OCI-LY1 (cell line): ENCODE results near the gene IGF2R.
"Not testable (repeated sequence)": the region's sequence is repeated elsewhere in the genome, so short reads cannot be mapped to it uniquely, and the experiment has no call there.

Source experiments
- H2AFZ ChIP-seq: fragments of 200-600 bp; sonication (generic), shearing (Covaris generic); 2 replicates; pipeline ENCODE4 v1.6.0; 2014; ENCODE audit warnings: antibody characterized with exemption, mild to moderate bottlenecking, low read length
- H3F3A ChIP-seq: fragments of 200-600 bp; sonication (generic), shearing (Covaris generic); 2 replicates; pipeline ENCODE4 v1.6.0; 2014; ENCODE audit warnings: mild to moderate bottlenecking, antibody characterized with exemption, low read length, moderate library complexity; ENCODE audit not compliant: insufficient read depth
- H3K27ac ChIP-seq: fragments of 200-600 bp; sonication (generic); 2 replicates; pipeline ENCODE4 v1.5.1; 2014; ENCODE audit warnings: low read length, mixed run types, mild to moderate bottlenecking, low read depth; ENCODE audit not compliant: poor library complexity, severe bottlenecking
- H3K27me3 ChIP-seq: fragments of 200-600 bp; sonication (generic); 2 replicates; pipeline ENCODE4 v1.6.0; 2014; ENCODE audit warnings: antibody characterized with exemption, mild to moderate bottlenecking, low read length, moderate library complexity; ENCODE audit not compliant: insufficient read depth
- H3K36me3 ChIP-seq: fragments of 200-600 bp; sonication (generic); 2 replicates; pipeline ENCODE4 v1.6.1; 2014; ENCODE audit warnings: mild to moderate bottlenecking, antibody characterized with exemption, low read length, moderate library complexity, mixed read lengths; ENCODE audit not compliant: insufficient read depth
- H3K4me1 ChIP-seq: fragments of 200-600 bp; sonication (generic); 2 replicates; pipeline ENCODE4 v1.5.1; 2014; ENCODE audit warnings: mild to moderate bottlenecking, low read length, moderate library complexity; ENCODE audit not compliant: insufficient read depth, severe bottlenecking
- H3K4me2 ChIP-seq: fragments of 200-600 bp; sonication (generic), shearing (Covaris generic); 2 replicates; pipeline ENCODE4 v1.6.1; 2014; ENCODE audit warnings: low read length
- H3K4me3 ChIP-seq: fragments of 200-600 bp; sonication (generic); 2 replicates; pipeline ENCODE4 v1.5.1; 2014; ENCODE audit warnings: low read length, low read depth, mild to moderate bottlenecking, mixed read lengths; ENCODE audit not compliant: poor library complexity, severe bottlenecking
- H3K79me2 ChIP-seq: fragments of 200-600 bp; shearing (Covaris generic); 2 replicates; pipeline ENCODE4 v1.6.1; 2016; ENCODE audit warnings: mixed run types, low read length, mixed read lengths; ENCODE audit not compliant: insufficient read depth
- H3K9ac ChIP-seq: fragments of 200-600 bp; sonication (generic), shearing (Covaris generic); 2 replicates; pipeline ENCODE4 v1.6.1; 2014; ENCODE audit warnings: mild to moderate bottlenecking, low read length, mixed read lengths
- H3K9me2 ChIP-seq: fragments of 200-600 bp; sonication (generic), shearing (Covaris generic); 2 replicates; pipeline ENCODE4 v1.6.1; 2014; ENCODE audit warnings: low read depth, mild to moderate bottlenecking, low read length, mixed read lengths
- H3K9me3 ChIP-seq: fragments of 200-600 bp; shearing (Covaris generic); 2 replicates; pipeline ENCODE4 v1.6.1; 2014; ENCODE audit warnings: low read length, mixed read lengths
- H4K20me1 ChIP-seq: fragments of 200-600 bp; sonication (generic), shearing (Covaris generic); 2 replicates; pipeline ENCODE4 v1.6.0; 2016; ENCODE audit warnings: mild to moderate bottlenecking, low read length; ENCODE audit not compliant: insufficient read depth
- EZH2 ChIP-seq: fragments of 200-600 bp; sonication (generic), shearing (Covaris generic); IDR thresholded peaks from 2 replicates; pipeline ENCODE4 v1.8.0; 2017; ENCODE audit warnings: borderline replicate concordance, mixed run types, mild to moderate bottlenecking, antibody characterized with exemption, low read length, moderate library complexity, mixed read lengths
- TF ChIP-seq, protein P1 (sequence below): fragments of 200-600 bp; sonication (generic), shearing (Covaris generic); IDR thresholded peaks from 2 replicates; pipeline ENCODE4 v1.5.1; 2017; ENCODE audit warnings: mild to moderate bottlenecking, antibody characterized with exemption, low read length, moderate library complexity, mixed read lengths

Gene IGF2R

GRCh38 chr6:159966981-159967380 lies 1.9 kb upstream of the IGF2R start:
- no peak overlapping the region for H3K9ac ChIP-seq
- no peaks in the 10 kb centered on the region for H3K36me3 ChIP-seq
- TF ChIP-seq EZH2: no peak
- TF ChIP-seq, protein P1, sequence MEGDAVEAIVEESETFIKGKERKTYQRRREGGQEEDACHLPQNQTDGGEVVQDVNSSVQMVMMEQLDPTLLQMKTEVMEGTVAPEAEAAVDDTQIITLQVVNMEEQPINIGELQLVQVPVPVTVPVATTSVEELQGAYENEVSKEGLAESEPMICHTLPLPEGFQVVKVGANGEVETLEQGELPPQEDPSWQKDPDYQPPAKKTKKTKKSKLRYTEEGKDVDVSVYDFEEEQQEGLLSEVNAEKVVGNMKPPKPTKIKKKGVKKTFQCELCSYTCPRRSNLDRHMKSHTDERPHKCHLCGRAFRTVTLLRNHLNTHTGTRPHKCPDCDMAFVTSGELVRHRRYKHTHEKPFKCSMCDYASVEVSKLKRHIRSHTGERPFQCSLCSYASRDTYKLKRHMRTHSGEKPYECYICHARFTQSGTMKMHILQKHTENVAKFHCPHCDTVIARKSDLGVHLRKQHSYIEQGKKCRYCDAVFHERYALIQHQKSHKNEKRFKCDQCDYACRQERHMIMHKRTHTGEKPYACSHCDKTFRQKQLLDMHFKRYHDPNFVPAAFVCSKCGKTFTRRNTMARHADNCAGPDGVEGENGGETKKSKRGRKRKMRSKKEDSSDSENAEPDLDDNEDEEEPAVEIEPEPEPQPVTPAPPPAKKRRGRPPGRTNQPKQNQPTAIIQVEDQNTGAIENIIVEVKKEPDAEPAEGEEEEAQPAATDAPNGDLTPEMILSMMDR: no peak
- peaks cover 17% of the 10 kb centered on the region for H3K4me1 ChIP-seq
- no peaks in the 10 kb centered on the region for H4K20me1 ChIP-seq
- H3K4me2 ChIP-seq: no peak overlapping the region
- no peaks in the 10 kb centered on the region for H3K9me2 ChIP-seq
- no peaks in the 10 kb centered on the region for H3F3A ChIP-seq
- no peak overlapping the region for H3K4me3 ChIP-seq
- no peak overlapping the region for H2AFZ ChIP-seq
- no peaks in the 10 kb centered on the region for H3K9me3 ChIP-seq
- no peaks in the 10 kb centered on the region for H3K79me2 ChIP-seq
- no peaks in the 10 kb centered on the region for H3K27me3 ChIP-seq
- no peak overlapping the region for H3K27ac ChIP-seq

DNA sequence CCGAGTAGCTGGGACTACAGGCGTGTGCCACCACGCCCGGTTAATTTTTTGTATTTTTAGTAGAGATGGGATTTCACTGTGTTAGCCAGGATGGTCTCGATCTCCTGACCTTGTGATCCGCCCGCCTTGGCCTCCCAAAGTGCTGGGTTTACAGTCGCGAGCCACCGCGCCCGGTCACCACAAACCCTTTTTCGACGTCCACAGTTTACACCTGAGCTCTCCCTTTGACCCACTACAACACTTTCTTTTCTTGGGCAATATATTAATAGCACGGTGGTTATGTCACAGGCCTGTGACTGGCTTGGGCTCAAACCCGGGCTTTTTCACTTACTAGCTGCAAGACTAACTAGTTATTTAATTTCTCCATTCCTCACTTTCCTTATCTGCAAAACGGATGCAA lies 1.3 kb upstream of the IGF2R start:
- H3K79me2 ChIP-seq, H3K4me2 ChIP-seq, H3K9me2 ChIP-seq, H3K27me3 ChIP-seq, H3K9ac ChIP-seq, H3K27ac ChIP-seq, H4K20me1 ChIP-seq, H3K36me3 ChIP-seq, H3K9me3 ChIP-seq, H2AFZ ChIP-seq, H3K4me3 ChIP-seq, H3F3A ChIP-seq: not testable (repeated sequence)
- peaks cover 17% of the 10 kb centered on the region for H3K4me1 ChIP-seq

GRCh38 chr6:159969204-159969912 lies 476 bp downstream of the IGF2R start:
- Histone ChIP-seq H3K27me3 (no peaks in the 10 kb centered on the region), H3K27ac (no peak overlapping the region), H3K9me2 (no peaks in the 10 kb centered on the region), H3K79me2 (no peaks in the 10 kb centered on the region), H2AFZ (no peak overlapping the region), H3F3A (no peaks in the 10 kb centered on the region), H3K4me2 (peak overlapping the region; percentile 84), H3K9ac (peak overlapping the region; percentile 65), H3K4me3 (peak overlapping the region; percentile 72), H3K36me3 (no peaks in the 10 kb centered on the region), H3K4me1 (peaks cover 17% of the 10 kb centered on the region), H4K20me1 (no peaks in the 10 kb centered on the region), H3K9me3 (no peaks in the 10 kb centered on the region)
- TF ChIP-seq, protein P1: no peak
- TF ChIP-seq EZH2: no peak

DNA sequence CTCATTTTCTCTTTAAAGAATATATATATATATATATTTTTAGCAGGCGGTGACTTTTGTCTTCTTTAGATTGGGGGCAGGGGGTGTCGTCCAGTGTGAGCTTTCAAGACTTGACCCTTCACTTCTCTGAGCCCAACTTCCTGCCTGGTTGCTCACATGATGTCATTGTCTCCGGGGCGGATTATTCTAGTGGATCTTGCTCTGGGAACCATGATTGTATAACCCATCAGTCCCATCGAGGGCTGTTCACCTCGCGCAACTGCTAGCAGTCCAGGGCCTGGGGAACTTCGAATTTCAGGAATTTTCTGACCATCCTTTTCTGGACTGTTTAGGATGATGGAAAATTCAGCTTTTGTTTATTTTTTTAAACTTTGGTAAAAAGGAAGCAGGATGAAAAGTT lies 1.0 kb downstream of the IGF2R start:
- Histone ChIP-seq H3K27me3 (no peaks in the 10 kb centered on the region), H3K9me3 (no peaks in the 10 kb centered on the region), H3K4me1 (peaks cover 17% of the 10 kb centered on the region), H3K36me3 (no peaks in the 10 kb centered on the region), H3K27ac (no peak overlapping the region), H3K9me2 (no peaks in the 10 kb centered on the region), H3K9ac (peak overlapping the region; percentile 65), H3K4me2 (peak overlapping the region; percentile 84), H4K20me1 (no peaks in the 10 kb centered on the region), H2AFZ (no peak overlapping the region), H3K4me3 (peak overlapping the region; percentile 72), H3K79me2 (no peaks in the 10 kb centered on the region), H3F3A (no peaks in the 10 kb centered on the region)
- TF ChIP-seq, protein P1: no peak
- TF ChIP-seq EZH2: no peak
